Testis (tissue), 2 donors: ENCODE data around the gene CTNNA2.

ENCODE experiments used
- CTCF ChIP-seq, 3 experiments: fragments of 450-650 bp in 2 of 3; fragments of 200-600 bp in 1 of 3; sonication (generic) in 1 of 3; IDR thresholded peaks; one replicate each; pipeline ENCODE4 v1.5.1; 2016 to 2019; ENCODE audit warnings: antibody characterized with exemption in 3 of 3, mild to moderate bottlenecking in 2 of 3, moderate library complexity in 1 of 3
- POLR2A ChIP-seq: fragments of 450-650 bp; IDR thresholded peaks from one replicate; pipeline ENCODE4 v1.6.1; 2017; ENCODE audit warnings: antibody characterized with exemption, mild to moderate bottlenecking, moderate library complexity

- no peak for TF ChIP-seq POLR2A
- no peak for TF ChIP-seq CTCF (IDR thresholded peaks at IDR 0.05)
Observed at GRCh38 chr2:79619442-79619841, 106.6 kb downstream of the CTNNA2 start.
